H9 (cell line): ENCODE results near the gene SPECC1. TPM values are rescaled to one million over a fixed set of nuclear protein-coding genes. Genes with fewer than 3 reads are reported as not detected.

Source experiments
- DNase-seq: peaks from one replicate; pipeline ENCODE4 v3.0.0-alpha.2; 2017
- H2AFZ ChIP-seq: one replicate; pipeline ENCODE4 v1.6.1; 2013; ENCODE audit warnings: mild to moderate bottlenecking, low read length, control low read depth, moderate library complexity
- H2AK5ac ChIP-seq: 2 replicates; pipeline ENCODE4 v1.6.1; 2013; ENCODE audit warnings: low read length, control low read depth, mixed read lengths; ENCODE audit not compliant: insufficient read length
- H2BK120ac ChIP-seq: one replicate; pipeline ENCODE4 v1.6.1; 2013; ENCODE audit warnings: low read depth, mild to moderate bottlenecking, low read length, control low read depth, inconsistent platforms; ENCODE audit not compliant: poor library complexity, severe bottlenecking
- H2BK12ac ChIP-seq: 2 replicates; pipeline ENCODE4 v1.6.1; 2013; ENCODE audit warnings: low read length, control low read depth, mixed read lengths, low read depth; ENCODE audit not compliant: insufficient read length
- H2BK15ac ChIP-seq: 2 replicates; pipeline ENCODE4 v1.6.1; 2013; ENCODE audit warnings: low read depth, low read length, control low read depth
- H2BK20ac ChIP-seq: one replicate; pipeline ENCODE4 v1.6.1; 2013; ENCODE audit warnings: low read depth, mild to moderate bottlenecking, low read length, control low read depth, inconsistent platforms; ENCODE audit not compliant: poor library complexity, severe bottlenecking
- H2BK5ac ChIP-seq: 2 replicates; pipeline ENCODE4 v1.6.1; 2013; ENCODE audit warnings: low read length, control low read depth, mixed read lengths; ENCODE audit not compliant: insufficient read length
- H3K14ac ChIP-seq: 2 replicates; pipeline ENCODE4 v1.6.1; 2013; ENCODE audit warnings: low read length, control low read depth; ENCODE audit not compliant: insufficient read depth
- H3K18ac ChIP-seq: 2 replicates; pipeline ENCODE4 v1.6.1; 2013; ENCODE audit warnings: low read depth, mild to moderate bottlenecking, mixed read lengths, low read length, control low read depth; ENCODE audit not compliant: insufficient read length
- H3K23ac ChIP-seq: 2 replicates; pipeline ENCODE4 v1.6.1; 2013; ENCODE audit warnings: low read length, control low read depth, mixed read lengths, low read depth; ENCODE audit not compliant: insufficient read length
- H3K23me2 ChIP-seq: 2 replicates; pipeline ENCODE4 v1.6.1; 2013; ENCODE audit warnings: low read depth, mild to moderate bottlenecking, mixed read lengths, low read length, control low read depth; ENCODE audit not compliant: insufficient read length, poor library complexity, severe bottlenecking
- H3K27ac ChIP-seq: 2 replicates; pipeline ENCODE4 v1.5.1; 2013; ENCODE audit warnings: low read length, control low read depth, mixed read lengths, low read depth; ENCODE audit not compliant: insufficient read length
- H3K27me3 ChIP-seq: 2 replicates; pipeline ENCODE4 v1.6.1; 2013; ENCODE audit warnings: low read length, control low read depth, inconsistent platforms; ENCODE audit not compliant: insufficient read depth
- H3K4ac ChIP-seq: 2 replicates; pipeline ENCODE4 v1.6.1; 2013; ENCODE audit warnings: low read depth, mild to moderate bottlenecking, control low read depth, inconsistent platforms, low read length, moderate library complexity
- H3K4me1 ChIP-seq: 2 replicates; pipeline ENCODE4 v1.6.1; 2013; ENCODE audit warnings: low read length, control low read depth, inconsistent platforms; ENCODE audit not compliant: insufficient read depth
- H3K4me2 ChIP-seq: 2 replicates; pipeline ENCODE4 v1.6.1; 2013; ENCODE audit warnings: low read length, control low read depth, mixed read lengths; ENCODE audit not compliant: insufficient read length, insufficient read depth
- H3K56ac ChIP-seq: 2 replicates; pipeline ENCODE4 v1.6.1; 2013; ENCODE audit warnings: low read depth, mild to moderate bottlenecking, mixed read lengths, low read length, control low read depth; ENCODE audit not compliant: insufficient read length
- H3K79me1 ChIP-seq: 2 replicates; pipeline ENCODE4 v1.6.1; 2013; ENCODE audit warnings: low read depth, mild to moderate bottlenecking, moderate library complexity, low read length, control low read depth, inconsistent platforms; ENCODE audit not compliant: insufficient read depth, poor library complexity, severe bottlenecking
- H3K79me2 ChIP-seq: 2 replicates; pipeline ENCODE4 v1.6.1; 2013; ENCODE audit warnings: low read length, control low read depth, inconsistent platforms; ENCODE audit not compliant: insufficient read depth
- H3K9ac ChIP-seq: 2 replicates; pipeline ENCODE4 v1.6.1; 2013; ENCODE audit warnings: low read length, control low read depth, mixed read lengths; ENCODE audit not compliant: insufficient read length; ENCODE audit errors: extremely low read depth
- H3K9me3 ChIP-seq: one replicate; pipeline ENCODE4 v1.6.1; 2013; ENCODE audit warnings: low read depth, low read length, inconsistent platforms; ENCODE audit not compliant: control insufficient read depth
- H3T11ph ChIP-seq: one replicate; pipeline ENCODE4 v1.6.1; 2013; ENCODE audit warnings: mild to moderate bottlenecking, low read length, control low read depth, inconsistent platforms
- H4K20me1 ChIP-seq: one replicate; pipeline ENCODE4 v1.6.1; 2013; ENCODE audit not compliant: control insufficient read depth, insufficient read length, insufficient read depth
- H4K5ac ChIP-seq: 2 replicates; pipeline ENCODE4 v1.6.1; 2013; ENCODE audit warnings: low read depth, mild to moderate bottlenecking, mixed read lengths, low read length, control low read depth; ENCODE audit not compliant: insufficient read length
- H4K8ac ChIP-seq: replicated peaks from 2 replicates; pipeline ENCODE4 v1.6.1; 2013; ENCODE audit warnings: low read length, control low read depth, mixed read lengths, low read depth; ENCODE audit not compliant: insufficient read length
- H4K91ac ChIP-seq: 2 replicates; pipeline ENCODE4 v1.6.1; 2013; ENCODE audit warnings: low read depth, mild to moderate bottlenecking, moderate library complexity, mixed read lengths, low read length, control low read depth; ENCODE audit not compliant: insufficient read length
- H3K27ac Mint-ChIP-seq, 3 experiments: 2 replicates in 2 of 3; 3 replicates in 1 of 3; pipeline ENCODE4 v1.8.0; 2020 to 2021; ENCODE audit warnings: mixed read lengths in 3 of 3, mild to moderate bottlenecking in 1 of 3, moderate library complexity in 1 of 3
- H3K27me3 Mint-ChIP-seq: 2 replicates; pipeline ENCODE4 v1.8.0; 2021; ENCODE audit warnings: low read depth, mild to moderate bottlenecking, moderate library complexity, mixed read lengths
- H3K36me3 Mint-ChIP-seq, 3 experiments: 2 replicates in 2 of 3; 3 replicates in 1 of 3; pipeline ENCODE4 v1.8.0; 2020 to 2021; ENCODE audit warnings: low read depth in 3 of 3, mixed read lengths in 3 of 3; ENCODE audit not compliant: insufficient read depth in 1 of 3
- H3K4me1 Mint-ChIP-seq, 2 experiments: 2 replicates each; pipeline ENCODE4 v1.8.0; 2020; ENCODE audit warnings: mixed read lengths in 2 of 2
- H3K4me3 Mint-ChIP-seq, 2 experiments: 2 replicates in 1 of 2; 3 replicates in 1 of 2; pipeline ENCODE4 v1.8.0; 2020 to 2021; ENCODE audit warnings: mild to moderate bottlenecking in 2 of 2, mixed read lengths in 2 of 2, moderate library complexity in 1 of 2
- H3K9me3 Mint-ChIP-seq, 2 experiments: 2 replicates in 1 of 2; 3 replicates in 1 of 2; pipeline ENCODE4 v1.8.0; 2020; ENCODE audit warnings: mild to moderate bottlenecking in 2 of 2, mixed read lengths in 2 of 2, moderate library complexity in 1 of 2
- WGBS: extraction: QIAGEN DNeasy Blood & Tissue Kit; methylation state at CpG from one replicate; pipeline ENCODE4 v1.1.7; 2013; ENCODE audit warnings: missing lambda C conversion rate, low lambda C conversion rate, mixed read lengths; ENCODE audit not compliant: insufficient read length; ENCODE audit errors: extremely low coverage; 5-methylcytosine and 5-hydroxymethylcytosine counted together
- total RNA-seq: library from RNA; stranded (reverse); gene quantifications from 2 replicates; pipeline ENCODE4 v1.2.1, GENCODE V29; 2021
- TF ChIP-seq, protein P1 (sequence below): fragments of 200-600 bp; sonication (generic); conservative IDR thresholded peaks from 3 replicates; pipeline ENCODE4 v1.8.0; 2021; ENCODE audit warnings: antibody characterized with exemption, mild to moderate bottlenecking

Gene SPECC1
- total RNA-seq, 1 experiment from 2014 or later, result 65.7 TPM

DNA sequence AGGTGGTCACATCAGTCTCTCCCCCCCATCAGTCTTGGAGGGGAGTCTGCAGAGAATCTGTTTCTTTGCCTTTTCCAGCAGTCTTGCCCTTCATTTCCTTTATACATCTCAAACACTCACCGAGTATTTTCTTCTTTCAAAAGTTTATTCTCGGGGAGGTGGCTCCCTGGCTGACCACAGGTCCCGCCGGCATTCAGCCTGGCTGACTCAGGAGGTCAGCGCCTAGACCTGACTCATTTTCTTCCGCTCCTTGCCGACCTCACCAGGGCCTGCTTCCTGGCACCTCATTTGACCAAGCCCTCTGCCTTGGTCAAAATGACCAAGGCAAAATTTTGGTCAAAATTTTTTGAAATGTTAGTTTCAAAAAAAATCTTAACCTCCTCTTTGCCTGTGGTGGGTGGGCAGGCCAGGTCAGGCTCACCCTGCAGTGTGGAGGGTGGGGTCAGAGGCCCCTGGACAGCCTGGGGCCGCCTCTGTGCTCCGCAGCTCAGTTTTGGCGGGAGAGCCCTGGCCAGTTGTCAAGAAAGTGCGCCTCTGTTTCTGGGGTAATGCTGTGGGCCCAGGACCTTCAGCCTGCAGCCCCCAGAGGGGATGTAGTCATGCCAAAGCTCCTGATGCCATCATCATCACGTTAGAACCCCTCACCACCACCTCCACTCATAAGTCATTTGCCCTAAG, 165.6 kb downstream of the SPECC1 start:
- Histone ChIP-seq H3K18ac (no peak overlapping the region), H4K8ac (no peak overlapping the region), H2BK5ac (no peak overlapping the region), H3K23ac (no peak overlapping the region), H3K4ac (no peak overlapping the region), H3K79me1 (peaks cover 15% of the 10 kb centered on the region), H4K5ac (no peak overlapping the region), H3K27ac (no peak overlapping the region), H3K79me2 (peaks cover 12% of the 10 kb centered on the region; the same call in 1 of the 2 replicates), H3K56ac (no peak overlapping the region), H3T11ph (no peak overlapping the region), H3K27me3 (no peaks in the 10 kb centered on the region), H4K20me1 (no peaks in the 10 kb centered on the region), H2AK5ac (no peak overlapping the region), H2BK120ac (no peak overlapping the region), H4K91ac (no peak overlapping the region), H3K23me2 (no peaks in the 10 kb centered on the region), H2BK12ac (no peak overlapping the region), H2AFZ (no peak overlapping the region), H3K9ac (no peak overlapping the region), H3K14ac (no peak overlapping the region), H3K4me1 (peaks cover 16% of the 10 kb centered on the region), H2BK15ac (no peak overlapping the region), H2BK20ac (no peak overlapping the region), H3K4me2 (no peak overlapping the region), H3K9me3 (no peaks in the 10 kb centered on the region)
- Mint-ChIP-seq H3K27ac (peak overlapping the region; percentile 31 to 74 (median 42); a peak in 4 of 7 replicates), H3K27me3 (no peaks in the 10 kb centered on the region; the same call in 1 of the 2 replicates), H3K4me3 (no peak overlapping the region), H3K4me1 (peaks cover 74 to 76% of the 10 kb centered on the region in 2 experiments), H3K36me3 (no peaks in the 10 kb centered on the region), H3K9me3 (no peaks in the 10 kb centered on the region)
- TF ChIP-seq, protein P1, sequence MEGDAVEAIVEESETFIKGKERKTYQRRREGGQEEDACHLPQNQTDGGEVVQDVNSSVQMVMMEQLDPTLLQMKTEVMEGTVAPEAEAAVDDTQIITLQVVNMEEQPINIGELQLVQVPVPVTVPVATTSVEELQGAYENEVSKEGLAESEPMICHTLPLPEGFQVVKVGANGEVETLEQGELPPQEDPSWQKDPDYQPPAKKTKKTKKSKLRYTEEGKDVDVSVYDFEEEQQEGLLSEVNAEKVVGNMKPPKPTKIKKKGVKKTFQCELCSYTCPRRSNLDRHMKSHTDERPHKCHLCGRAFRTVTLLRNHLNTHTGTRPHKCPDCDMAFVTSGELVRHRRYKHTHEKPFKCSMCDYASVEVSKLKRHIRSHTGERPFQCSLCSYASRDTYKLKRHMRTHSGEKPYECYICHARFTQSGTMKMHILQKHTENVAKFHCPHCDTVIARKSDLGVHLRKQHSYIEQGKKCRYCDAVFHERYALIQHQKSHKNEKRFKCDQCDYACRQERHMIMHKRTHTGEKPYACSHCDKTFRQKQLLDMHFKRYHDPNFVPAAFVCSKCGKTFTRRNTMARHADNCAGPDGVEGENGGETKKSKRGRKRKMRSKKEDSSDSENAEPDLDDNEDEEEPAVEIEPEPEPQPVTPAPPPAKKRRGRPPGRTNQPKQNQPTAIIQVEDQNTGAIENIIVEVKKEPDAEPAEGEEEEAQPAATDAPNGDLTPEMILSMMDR, result no peak
- DNase-seq, result no peak
- no CpG with 5 or more reads among the region's 12 CpGs for WGBS
